PFSK-1 (cell line): ENCODE data around the gene SLC25A24.

Experiments used
- FOXP2 ChIP-seq: optimal IDR thresholded peaks from 2 replicates; pipeline ENCODE3; 2011; ENCODE audit warnings: borderline replicate concordance, control low read depth, inconsistent platforms; ENCODE audit not compliant: insufficient read depth; ENCODE audit errors: extremely low read length, extremely low read depth
- POLR2AphosphoS5 ChIP-seq: IDR thresholded peaks from 2 replicates; pipeline ENCODE4 v1.6.1; 2012; ENCODE audit warnings: low read depth, mild to moderate bottlenecking, control low read depth, low read length, moderate library complexity
- SIN3A ChIP-seq: IDR thresholded peaks from 2 replicates; pipeline ENCODE4 v1.6.1; 2012; ENCODE audit warnings: mild to moderate bottlenecking, low read length, moderate library complexity, borderline replicate concordance; ENCODE audit not compliant: insufficient read depth
- TAF1 ChIP-seq: IDR thresholded peaks from 2 replicates; pipeline ENCODE4 v1.6.1; 2012; ENCODE audit warnings: low read length, control low read depth, borderline replicate concordance; ENCODE audit not compliant: insufficient read depth
- TF ChIP-seq, protein P1 (sequence below), 2 experiments: IDR thresholded peaks; 2 replicates each; pipeline versions ENCODE4 v1.6.1 to v1.8.0; 2011 to 2012; ENCODE audit warnings: low read depth in 2 of 2, low read length in 2 of 2, control low read depth in 1 of 2, inconsistent platforms in 1 of 2, mild to moderate bottlenecking in 1 of 2, moderate library complexity in 1 of 2; ENCODE audit not compliant: insufficient read depth in 1 of 2

Gene SLC25A24

DNA sequence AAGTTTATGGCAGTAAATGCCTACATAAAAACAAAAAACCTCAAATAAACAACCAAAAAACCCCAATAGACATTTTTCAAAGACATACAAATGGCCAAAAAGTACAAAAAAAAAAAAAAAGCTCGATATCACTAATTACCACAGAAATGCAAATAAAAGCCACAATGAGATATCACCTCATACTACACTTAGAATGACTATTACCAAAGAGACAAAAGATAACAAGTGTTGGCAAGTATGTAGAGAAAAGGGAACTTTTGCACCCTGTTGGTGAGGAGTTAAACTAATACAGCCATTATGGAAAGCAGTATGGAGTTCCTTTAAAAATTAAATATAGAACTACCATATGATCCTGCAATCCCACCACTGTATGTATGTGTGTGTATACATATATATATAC, 21.1 kb downstream of the SLC25A24 start:
- TF ChIP-seq SIN3A (no peak), TAF1 (no peak)
- TF ChIP-seq, protein P1, sequence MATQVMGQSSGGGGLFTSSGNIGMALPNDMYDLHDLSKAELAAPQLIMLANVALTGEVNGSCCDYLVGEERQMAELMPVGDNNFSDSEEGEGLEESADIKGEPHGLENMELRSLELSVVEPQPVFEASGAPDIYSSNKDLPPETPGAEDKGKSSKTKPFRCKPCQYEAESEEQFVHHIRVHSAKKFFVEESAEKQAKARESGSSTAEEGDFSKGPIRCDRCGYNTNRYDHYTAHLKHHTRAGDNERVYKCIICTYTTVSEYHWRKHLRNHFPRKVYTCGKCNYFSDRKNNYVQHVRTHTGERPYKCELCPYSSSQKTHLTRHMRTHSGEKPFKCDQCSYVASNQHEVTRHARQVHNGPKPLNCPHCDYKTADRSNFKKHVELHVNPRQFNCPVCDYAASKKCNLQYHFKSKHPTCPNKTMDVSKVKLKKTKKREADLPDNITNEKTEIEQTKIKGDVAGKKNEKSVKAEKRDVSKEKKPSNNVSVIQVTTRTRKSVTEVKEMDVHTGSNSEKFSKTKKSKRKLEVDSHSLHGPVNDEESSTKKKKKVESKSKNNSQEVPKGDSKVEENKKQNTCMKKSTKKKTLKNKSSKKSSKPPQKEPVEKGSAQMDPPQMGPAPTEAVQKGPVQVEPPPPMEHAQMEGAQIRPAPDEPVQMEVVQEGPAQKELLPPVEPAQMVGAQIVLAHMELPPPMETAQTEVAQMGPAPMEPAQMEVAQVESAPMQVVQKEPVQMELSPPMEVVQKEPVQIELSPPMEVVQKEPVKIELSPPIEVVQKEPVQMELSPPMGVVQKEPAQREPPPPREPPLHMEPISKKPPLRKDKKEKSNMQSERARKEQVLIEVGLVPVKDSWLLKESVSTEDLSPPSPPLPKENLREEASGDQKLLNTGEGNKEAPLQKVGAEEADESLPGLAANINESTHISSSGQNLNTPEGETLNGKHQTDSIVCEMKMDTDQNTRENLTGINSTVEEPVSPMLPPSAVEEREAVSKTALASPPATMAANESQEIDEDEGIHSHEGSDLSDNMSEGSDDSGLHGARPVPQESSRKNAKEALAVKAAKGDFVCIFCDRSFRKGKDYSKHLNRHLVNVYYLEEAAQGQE (IDR thresholded peaks at IDR 0.05; ENCODE audit: insufficient read depth in 1 of 2, low read depth in 2 of 2, low read length in 2 of 2) = no peak

DNA sequence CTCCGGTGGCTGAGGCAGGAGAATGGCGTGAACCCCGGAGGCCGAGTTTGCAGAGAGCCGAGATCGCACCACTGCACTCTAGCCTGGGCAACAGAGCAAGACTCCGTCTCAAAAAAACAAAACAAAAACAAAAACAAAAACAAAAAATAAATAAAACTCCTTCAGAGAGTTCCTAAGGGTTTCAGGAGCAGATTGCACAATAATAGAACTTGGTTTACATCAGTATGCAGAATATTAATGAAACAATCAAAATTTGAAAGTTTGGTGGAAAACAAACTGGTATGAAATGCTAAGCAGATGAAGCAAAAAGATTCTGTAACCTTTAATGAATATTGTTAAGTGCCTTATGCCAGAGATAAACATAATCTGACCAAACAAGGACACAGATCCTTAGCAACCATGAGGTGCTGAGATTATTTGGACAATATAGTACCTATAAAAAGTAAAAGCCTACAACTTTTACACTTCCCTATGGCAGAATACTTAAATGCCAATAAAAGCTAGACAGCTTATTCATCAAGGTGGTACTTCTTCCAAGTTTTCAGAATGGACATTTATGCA, 41.2 kb downstream of the SLC25A24 start:
- TF ChIP-seq SIN3A = no peak
- TF ChIP-seq POLR2AphosphoS5 = no peak
- TF ChIP-seq, protein P1 (IDR thresholded peaks at IDR 0.05; ENCODE audit: insufficient read depth in 1 of 2, low read depth in 2 of 2, low read length in 2 of 2) = no peak
- TF ChIP-seq FOXP2 = no peak
- no peak for TF ChIP-seq TAF1

DNA sequence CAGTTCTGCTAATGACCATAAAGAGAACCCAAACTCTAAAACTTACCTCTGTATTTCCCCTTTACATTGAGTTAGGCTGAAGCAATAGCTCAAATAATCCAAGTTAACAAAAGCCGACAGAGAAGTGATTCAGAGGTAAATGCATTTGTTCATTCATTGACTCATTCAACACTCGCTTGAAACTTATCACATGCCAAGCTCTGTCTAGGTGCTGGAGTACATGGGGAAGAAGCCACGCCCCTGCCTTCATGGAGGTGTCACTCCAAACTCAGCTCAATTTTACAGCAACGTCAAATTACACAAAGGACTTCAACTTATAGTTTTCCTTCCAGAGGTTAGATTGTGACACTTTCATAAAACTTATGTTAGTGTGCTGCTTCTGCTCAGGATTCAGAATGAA, 45.8 kb downstream of the SLC25A24 start:
- TF ChIP-seq SIN3A (no peak), TAF1 (no peak), FOXP2 (no peak), POLR2AphosphoS5 (no peak)
- TF ChIP-seq, protein P1 (IDR thresholded peaks at IDR 0.05; ENCODE audit: insufficient read depth in 1 of 2, low read depth in 2 of 2, low read length in 2 of 2) = no peak

DNA sequence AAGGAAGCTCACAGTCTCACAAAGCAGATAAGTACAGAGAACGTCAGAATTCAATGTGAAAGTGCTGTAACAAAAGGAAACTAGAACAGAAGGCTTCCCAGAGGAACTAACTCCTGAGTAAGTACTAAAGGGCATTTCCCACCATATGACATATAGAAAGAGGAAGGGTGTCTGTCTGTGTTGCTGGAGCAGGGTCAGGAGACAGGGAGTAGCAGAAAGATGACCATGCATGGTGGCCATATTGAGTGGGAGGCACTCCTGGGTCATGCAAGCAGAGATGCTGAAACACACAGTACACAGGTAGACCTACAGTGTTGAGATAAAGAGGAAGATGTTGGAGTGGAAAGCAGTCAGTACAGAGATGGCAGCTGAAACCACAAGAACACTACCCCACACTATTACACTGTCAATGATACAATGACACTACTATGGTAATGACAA, 47.3 kb downstream of the SLC25A24 start:
- TF ChIP-seq, protein P1 (IDR thresholded peaks at IDR 0.05; ENCODE audit: insufficient read depth in 1 of 2, low read depth in 2 of 2, low read length in 2 of 2) = no peak
- no peak for TF ChIP-seq POLR2AphosphoS5
- no peak for TF ChIP-seq SIN3A
- no peak for TF ChIP-seq FOXP2
- no peak for TF ChIP-seq TAF1

DNA sequence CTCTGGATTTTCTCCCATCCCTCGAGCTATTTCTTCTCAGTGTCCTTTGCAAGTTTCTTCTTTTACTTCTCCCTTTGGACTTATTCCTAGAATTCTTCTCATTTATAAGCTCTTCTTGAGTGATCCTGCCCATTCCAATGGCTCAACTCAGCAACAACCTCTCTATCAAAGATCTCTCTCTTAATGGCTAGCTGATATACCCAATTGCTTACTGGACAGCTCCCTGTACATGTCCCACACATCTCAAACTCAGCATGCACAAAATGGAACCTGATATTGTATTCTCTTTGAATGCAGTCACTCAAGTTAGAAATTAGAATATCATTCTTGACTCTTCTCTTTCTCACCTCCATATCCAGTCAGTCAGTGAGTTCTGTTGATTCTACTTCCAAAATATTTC, 48.6 kb downstream of the SLC25A24 start:
- TF ChIP-seq, protein P1 (IDR thresholded peaks at IDR 0.05; ENCODE audit: insufficient read depth in 1 of 2, low read depth in 2 of 2, low read length in 2 of 2) = 0 out of 4 replicates have a peak, but pooled peaks of 1 of the 2 experiments have one; percentile 43
- TF ChIP-seq TAF1 = no peak
